ENCODE data around the gene METAP1. TPM values are rescaled to one million over a fixed set of nuclear protein-coding genes. Genes with fewer than 3 reads are reported as not detected.
"Not testable (repeated sequence)": the region's sequence is repeated elsewhere in the genome, so short reads cannot be mapped to it uniquely, and the experiment has no call there.

METAP1 gene
- total RNA-seq, 1 experiment from 2014 or later, result 112 TPM

DNA sequence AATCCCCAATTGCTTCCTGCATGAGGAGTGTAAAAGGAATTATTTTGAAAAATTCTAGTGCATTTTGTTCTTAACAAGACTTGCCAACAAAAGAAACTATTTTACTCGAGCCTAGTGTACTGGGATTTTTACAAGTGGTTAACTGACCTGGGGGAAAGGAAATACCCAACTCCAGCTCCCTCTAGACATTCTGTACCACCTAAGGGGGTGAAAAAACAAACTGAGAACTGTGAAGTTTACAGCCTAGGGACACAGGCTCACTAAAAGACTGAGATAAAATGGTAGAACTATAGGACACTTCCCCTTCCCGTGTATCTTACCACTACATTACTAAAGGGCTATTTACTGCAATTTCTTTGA lies 95.7 kb downstream of the METAP1 start:
- no TSS peak for BruUV-seq (replicated peaks)
- no peak overlapping the region for H3K4me3 ChIP-seq (replicated peaks in 1 of 2; ENCODE audit: low read depth in 1 of 2, low read length in 2 of 2)
- RAD21 ChIA-PET (ENCODE audit: low non-redundant PET in 1 of 2, low total read pairs in 2 of 2, uncharacterized antibody in 2 of 2, unreplicated experiment in 2 of 2), result no interaction called here
- H3K27ac ChIP-seq (ENCODE audit: low read depth, low read length), result no peak overlapping the region
- no peaks in the 10 kb centered on the region for H4K20me1 ChIP-seq (ENCODE audit: insufficient read depth)
- TF ChIP-seq POLR2A (IDR thresholded peaks at IDR 0.05; ENCODE audit: borderline replicate concordance, extremely low read depth, insufficient read depth, insufficient read length) (no peak), TCF7L2 (IDR thresholded peaks at IDR 0.05; ENCODE audit: borderline replicate concordance, extremely low read depth, insufficient read depth, insufficient read length) (no peak), JUND (IDR thresholded peaks at IDR 0.05) (no peak), YY1 (IDR thresholded peaks at IDR 0.05; ENCODE audit: extremely low read depth, insufficient replicate concordance, low read depth, low read length) (no peak), EZH2 (IDR thresholded peaks at IDR 0.05) (no peak), ZNF274 (IDR thresholded peaks at IDR 0.05; ENCODE audit: low read depth, low read length) (no peak), POLR2AphosphoS5 (IDR thresholded peaks at IDR 0.05; ENCODE audit: low read depth, low read length) (no peak), FOSL1 (IDR thresholded peaks at IDR 0.05; ENCODE audit: low read depth) (no peak), SP1 (IDR thresholded peaks at IDR 0.05; ENCODE audit: low read depth) (no peak), SRF (IDR thresholded peaks at IDR 0.05; ENCODE audit: low read depth) (no peak), CTCF (IDR thresholded peaks at IDR 0.05 in 2 of 3, conservative IDR thresholded peaks at IDR 0.05 in 1 of 3; ENCODE audit: borderline replicate concordance in 1 of 3, insufficient read depth in 1 of 3, low read depth in 2 of 3, low read length in 2 of 3) (no peak), EZH2phosphoT487 (IDR thresholded peaks at IDR 0.05; ENCODE audit: borderline replicate concordance) (no peak), ZBTB33 (IDR thresholded peaks at IDR 0.05; ENCODE audit: extremely low read depth, insufficient replicate concordance, low read length) (no peak), ELF1 (IDR thresholded peaks at IDR 0.05; ENCODE audit: borderline replicate concordance, low read depth) (no peak), MAX (IDR thresholded peaks at IDR 0.05) (no peak), EGR1 (IDR thresholded peaks at IDR 0.05; ENCODE audit: low read depth) (no peak)
- no peak overlapping the region for H3K9ac ChIP-seq (ENCODE audit: low read length)
- no peak overlapping the region for H3K4me2 ChIP-seq (ENCODE audit: low read length)
- CTCF ChIA-PET, result no interaction called here
- intact Hi-C loops (cut with micrococcal nuclease), result no loop called here
- H3K36me3 ChIP-seq (ENCODE audit: control insufficient read depth in 1 of 2, insufficient read depth in 2 of 2, low read length in 2 of 2), result no peaks in the 10 kb centered on the region
- H2AFZ ChIP-seq (ENCODE audit: low read depth, low read length, poor library complexity, severe bottlenecking), result no peak overlapping the region
- ATAC-seq, result no peak
- no peaks in the 10 kb centered on the region for H3K27me3 ChIP-seq (ENCODE audit: insufficient read depth, low read length)
- H3K9me2 ChIP-seq (ENCODE audit: insufficient read depth), result no peaks in the 10 kb centered on the region
- no peaks in the 10 kb centered on the region for H3K9me3 ChIP-seq (ENCODE audit: control insufficient read depth in 1 of 2, insufficient read depth in 1 of 2, low read depth in 1 of 2, low read length in 2 of 2)
- no peak for DNase-seq (ENCODE audit: low read depth, low spot score)
- peaks cover 28% of the 10 kb centered on the region for H3K79me2 ChIP-seq (ENCODE audit: insufficient read depth, low read length)
- H3K4me1 ChIP-seq (ENCODE audit: control insufficient read depth in 1 of 2, insufficient read depth in 2 of 2, low read length in 2 of 2), result peaks cover 4 to 14% of the 10 kb centered on the region in 2 experiments; a peak in 3 of 4 replicates
- POLR2A ChIA-PET, result no interaction called here

DNA sequence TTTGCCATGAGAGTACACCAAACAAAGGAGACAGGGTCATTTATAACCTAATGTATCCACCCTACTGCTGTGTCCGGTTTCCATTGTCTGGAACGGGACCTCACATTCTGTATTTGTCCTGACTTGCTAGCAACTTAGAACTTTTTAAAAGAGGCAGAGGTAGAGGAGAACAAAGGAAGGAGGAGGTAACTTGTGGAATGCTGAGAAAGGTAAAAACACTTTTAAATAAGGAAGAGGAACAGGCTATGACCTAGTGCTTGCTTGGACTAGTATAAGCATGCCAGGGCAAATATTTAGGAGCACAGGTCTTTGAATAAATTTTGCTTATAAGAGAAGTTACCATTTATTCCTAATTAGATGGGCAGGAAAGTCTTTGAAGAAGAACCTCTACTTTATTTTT lies 96.3 kb downstream of the METAP1 start:
- H3K27ac ChIP-seq (ENCODE audit: low read depth, low read length); CTCF ChIA-PET; H2AFZ ChIP-seq (ENCODE audit: low read depth, low read length, poor library complexity, severe bottlenecking); RAD21 ChIA-PET (ENCODE audit: low non-redundant PET in 1 of 2, low total read pairs in 2 of 2, uncharacterized antibody in 2 of 2, unreplicated experiment in 2 of 2); DNase-seq (ENCODE audit: low read depth, low spot score); H3K9ac ChIP-seq (ENCODE audit: low read length); H3K27me3 ChIP-seq (ENCODE audit: insufficient read depth, low read length); H3K9me2 ChIP-seq (ENCODE audit: insufficient read depth); H3K4me3 ChIP-seq (replicated peaks in 1 of 2; ENCODE audit: low read depth in 1 of 2, low read length in 2 of 2); BruUV-seq (replicated peaks); H3K9me3 ChIP-seq (ENCODE audit: control insufficient read depth in 1 of 2, insufficient read depth in 1 of 2, low read depth in 1 of 2, low read length in 2 of 2); POLR2A ChIA-PET; H3K4me2 ChIP-seq (ENCODE audit: low read length); H3K36me3 ChIP-seq (ENCODE audit: control insufficient read depth in 1 of 2, insufficient read depth in 2 of 2, low read length in 2 of 2); intact Hi-C loops (cut with micrococcal nuclease); H4K20me1 ChIP-seq (ENCODE audit: insufficient read depth); ATAC-seq: not testable (repeated sequence)
- Histone ChIP-seq H3K4me1 (ENCODE audit: control insufficient read depth in 1 of 2, insufficient read depth in 2 of 2, low read length in 2 of 2) (peaks cover 4 to 14% of the 10 kb centered on the region in 2 experiments; a peak in 3 of 4 replicates), H3K79me2 (ENCODE audit: insufficient read depth, low read length) (peaks cover 22% of the 10 kb centered on the region)
